GM04503 (cell line): ENCODE data around the gene TRAF3IP1.
"Not testable (repeated sequence)": the region's sequence is repeated elsewhere in the genome, so short reads cannot be mapped to it uniquely, and the experiment has no call there.

Experiments
- DNase-seq: peaks from one replicate; pipeline ENCODE4 v3.0.0-alpha.2; 2012; ENCODE audit warnings: low read depth

TRAF3IP1 gene

DNA sequence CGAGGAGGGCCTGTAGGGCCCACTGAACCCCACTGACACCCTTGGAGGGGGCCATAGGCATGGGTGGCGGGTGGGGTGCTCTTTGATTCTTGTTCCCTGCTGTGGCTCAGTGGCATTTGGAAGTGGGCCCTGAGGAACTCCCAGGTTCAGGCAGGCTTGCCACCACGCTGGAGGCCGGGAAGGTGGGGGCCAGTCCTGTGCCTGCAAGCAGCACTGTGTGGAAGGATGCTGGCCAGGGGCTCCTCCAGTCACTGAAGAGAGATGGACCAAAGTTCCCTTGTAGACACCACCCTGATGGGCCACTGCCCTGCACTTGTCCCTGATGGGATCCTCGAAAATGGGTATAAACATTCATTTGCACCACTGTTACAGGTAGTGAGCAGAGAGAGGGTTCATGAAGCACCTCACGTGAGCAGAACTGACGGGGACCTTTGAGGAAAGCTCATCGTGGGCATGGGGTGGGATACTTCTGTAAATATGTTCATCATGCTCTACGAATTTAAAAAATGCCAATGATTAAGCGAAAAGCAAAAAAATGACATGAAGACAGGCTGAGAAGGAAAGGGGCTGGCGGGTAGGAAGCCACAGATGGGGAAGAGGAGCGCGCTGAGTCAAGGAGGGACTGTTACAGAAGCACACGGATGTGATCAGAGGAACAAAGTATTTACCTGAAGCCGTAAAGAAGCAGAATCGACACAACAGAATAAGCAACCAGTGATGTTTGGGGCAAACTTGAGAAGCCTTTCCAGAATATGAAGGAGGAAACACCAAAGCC, 61.2 kb downstream of the TRAF3IP1 start:
- DNase-seq: no peak

- DNase-seq: no peak
These were observed 62.1 kb downstream of the TRAF3IP1 start for GRCh38 chr2:238382381-238382781.

DNA sequence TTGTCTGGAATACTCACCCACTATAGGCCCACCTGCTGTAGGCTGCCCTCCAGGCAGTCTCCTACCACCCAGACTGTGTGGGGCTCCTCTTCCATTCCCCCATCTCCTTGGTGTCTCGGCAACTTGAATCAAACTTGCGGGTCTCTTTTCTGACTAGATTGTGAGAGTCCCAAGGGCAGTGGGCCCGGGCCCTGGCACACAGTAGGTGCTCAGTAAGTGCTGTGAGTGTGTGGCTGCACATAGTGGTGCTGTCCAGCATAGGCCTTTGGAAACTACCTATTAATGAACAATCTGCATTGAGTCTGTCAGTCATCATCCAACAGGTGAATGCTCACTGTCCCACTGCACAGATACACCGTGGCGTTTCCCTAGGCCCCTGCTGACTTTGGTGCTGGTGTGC, 62.8 kb downstream of the TRAF3IP1 start:
- DNase-seq: no peak

DNA sequence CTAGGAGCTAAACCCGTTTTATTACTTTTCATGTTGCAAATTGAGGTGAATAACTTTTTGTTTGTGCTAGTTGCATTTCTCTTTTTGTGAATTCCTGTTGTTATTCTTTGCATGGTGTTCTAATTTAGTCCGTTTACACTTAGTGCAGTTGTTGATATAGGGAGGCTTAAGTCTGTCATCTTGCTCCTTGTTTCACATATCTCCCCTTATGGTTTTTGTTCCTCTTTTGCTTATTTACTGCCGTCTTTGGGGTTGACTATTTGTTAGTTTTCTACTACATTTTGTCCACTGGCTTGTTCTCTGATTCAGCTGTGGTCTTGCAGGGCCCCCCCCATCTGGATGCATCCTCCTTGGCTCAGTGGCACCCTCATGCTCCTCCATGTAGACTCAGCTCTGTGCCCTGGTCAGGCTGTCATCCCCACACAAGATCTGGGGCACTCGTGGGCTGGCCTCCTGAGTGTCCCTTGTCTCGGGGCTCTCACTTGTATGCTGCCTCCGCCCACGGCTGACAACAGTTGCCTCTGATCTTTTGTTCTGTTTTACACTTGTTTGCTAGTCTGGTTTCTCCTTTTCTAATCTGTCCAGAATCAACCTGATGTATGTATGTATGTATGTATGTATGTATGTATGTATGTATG, 63.5 kb downstream of the TRAF3IP1 start:
- DNase-seq: no peak

GRCh38 chr2:238387332-238387731, 67.0 kb downstream of the TRAF3IP1 start:
- no peak for DNase-seq

- no peak for DNase-seq
These were observed 68.5 kb downstream of the TRAF3IP1 start for GRCh38 chr2:238388794-238389193.

- no peak for DNase-seq
These were observed 69.8 kb downstream of the TRAF3IP1 start for GRCh38 chr2:238389988-238390589.

- no peak for DNase-seq
These were observed 70.8 kb downstream of the TRAF3IP1 start for GRCh38 chr2:238391042-238391689.

GRCh38 chr2:238396663-238397062, 76.3 kb downstream of the TRAF3IP1 start:
- no peak for DNase-seq

GRCh38 chr2:238397356-238397755, 77.0 kb downstream of the TRAF3IP1 start:
- no peak for DNase-seq

- no peak for DNase-seq
These were observed 78.3 kb downstream of the TRAF3IP1 start for GRCh38 chr2:238398577-238398976.

- no peak for DNase-seq
These were observed 78.8 kb downstream of the TRAF3IP1 start for GRCh38 chr2:238399094-238399493.

GRCh38 chr2:238401551-238401950, 81.2 kb downstream of the TRAF3IP1 start:
- no peak for DNase-seq

- DNase-seq: no peak
These were observed 83.5 kb downstream of the TRAF3IP1 start for GRCh38 chr2:238403632-238404405.

- DNase-seq: no peak
These were observed 84.3 kb downstream of the TRAF3IP1 start for GRCh38 chr2:238404406-238405216.

- not testable (repeated sequence) for DNase-seq
These were observed 84.9 kb downstream of the TRAF3IP1 start for GRCh38 chr2:238405217-238405555.

DNA sequence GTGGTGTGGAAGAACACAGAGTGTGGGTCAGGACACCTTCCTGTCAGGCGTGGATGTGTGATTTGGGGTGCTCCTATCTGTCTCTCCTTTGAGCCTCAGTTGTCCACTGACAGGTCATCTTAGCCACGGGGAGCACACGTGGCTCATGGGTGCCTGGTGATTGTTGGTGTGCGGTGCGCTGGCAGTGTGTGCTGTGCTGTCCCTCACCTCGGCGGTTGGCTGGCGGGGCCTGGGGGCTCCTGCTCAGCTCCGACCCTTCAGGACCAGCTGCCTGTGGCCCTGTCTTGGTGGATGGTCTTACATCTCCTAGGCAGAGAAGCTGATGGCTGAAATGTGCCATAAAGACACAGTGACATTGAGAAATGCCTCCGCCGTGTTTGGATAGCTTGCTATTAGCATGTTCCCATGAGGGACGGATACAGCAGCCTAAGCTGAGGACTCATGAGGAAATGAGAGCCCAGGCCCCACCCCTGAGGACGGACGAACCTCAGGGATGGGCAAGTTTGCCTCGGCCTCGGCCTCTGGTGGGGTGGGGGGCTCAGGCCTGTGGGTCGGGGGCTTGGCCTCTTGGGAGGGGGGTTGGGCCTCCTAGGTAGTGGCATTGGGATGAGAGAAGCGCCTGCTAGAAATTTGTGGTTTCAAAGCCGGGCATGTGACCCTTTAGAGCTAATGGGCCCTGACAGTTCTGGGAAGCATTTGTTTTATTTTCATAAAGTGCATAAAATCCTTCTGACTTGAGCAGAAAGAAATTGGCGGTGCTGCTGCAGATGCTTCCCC, 86.1 kb downstream of the TRAF3IP1 start:
- DNase-seq: no peak

DNA sequence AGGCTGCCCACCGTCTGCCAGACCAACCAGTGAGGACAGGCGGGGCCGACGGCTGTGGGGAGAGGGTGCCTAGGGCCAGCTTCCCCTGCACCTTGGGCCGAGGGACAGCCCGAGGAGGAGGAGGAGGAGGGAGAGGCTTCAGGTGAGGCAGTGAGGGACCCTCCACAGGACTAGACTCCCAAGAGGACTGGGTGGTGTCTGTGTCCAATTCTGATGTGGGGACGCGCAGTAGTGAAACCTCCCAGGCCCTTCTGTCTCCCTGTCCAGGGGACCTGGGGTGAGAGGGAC, 86.6 kb downstream of the TRAF3IP1 start:
- DNase-seq: no peak

- DNase-seq: no peak
These were observed 87.2 kb downstream of the TRAF3IP1 start for GRCh38 chr2:238407566-238407965.

- DNase-seq: no peak
These were observed 88.5 kb downstream of the TRAF3IP1 start for GRCh38 chr2:238408615-238409340.
